Stimulated activated CD8-positive, alpha-beta memory T cell treated with anti-CD3 and anti-CD28 coated beads, Interleukin-4, amount 100 ng/mL, for 1 hour (primary cell): ENCODE results near the gene TSLP.

Experiments
- DNase-seq, 2 donors: peaks; one replicate each; pipeline ENCODE4 v3.0.0-alpha.2; 2020; ENCODE audit warnings: low read depth in 2 of 2, low spot score in 1 of 2

Gene TSLP

DNA sequence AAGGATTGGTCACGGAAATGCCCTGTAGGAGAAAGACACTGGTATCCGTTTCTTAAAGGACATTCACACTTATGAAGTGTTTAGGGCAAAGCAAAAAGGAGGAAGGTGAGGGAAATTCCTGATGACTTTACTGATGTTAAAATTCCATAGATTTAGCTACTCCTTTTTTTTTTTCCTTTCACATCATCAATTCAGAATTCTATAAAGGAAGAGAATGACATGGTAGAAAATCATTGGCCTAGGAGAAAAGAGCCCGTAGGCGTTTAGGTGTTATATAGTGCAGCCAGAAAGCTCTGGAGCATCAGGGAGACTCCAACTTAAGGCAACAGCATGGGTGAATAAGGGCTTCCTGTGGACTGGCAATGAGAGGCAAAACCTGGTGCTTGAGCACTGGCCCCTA is at the start of gene TSLP:
Gene TSLP (plus strand): TSS at position 301 of the 400 bp plus-strand sequence. CDS start 178 bp downstream, outside the sequence.
- no peak for DNase-seq

GRCh38 chr5:111022301-111022700 is 49.2 kb upstream of the TSLP start:
- DNase-seq = no peak

GRCh38 chr5:111028865-111029264 is 42.6 kb upstream of the TSLP start:
- no peak for DNase-seq

DNA sequence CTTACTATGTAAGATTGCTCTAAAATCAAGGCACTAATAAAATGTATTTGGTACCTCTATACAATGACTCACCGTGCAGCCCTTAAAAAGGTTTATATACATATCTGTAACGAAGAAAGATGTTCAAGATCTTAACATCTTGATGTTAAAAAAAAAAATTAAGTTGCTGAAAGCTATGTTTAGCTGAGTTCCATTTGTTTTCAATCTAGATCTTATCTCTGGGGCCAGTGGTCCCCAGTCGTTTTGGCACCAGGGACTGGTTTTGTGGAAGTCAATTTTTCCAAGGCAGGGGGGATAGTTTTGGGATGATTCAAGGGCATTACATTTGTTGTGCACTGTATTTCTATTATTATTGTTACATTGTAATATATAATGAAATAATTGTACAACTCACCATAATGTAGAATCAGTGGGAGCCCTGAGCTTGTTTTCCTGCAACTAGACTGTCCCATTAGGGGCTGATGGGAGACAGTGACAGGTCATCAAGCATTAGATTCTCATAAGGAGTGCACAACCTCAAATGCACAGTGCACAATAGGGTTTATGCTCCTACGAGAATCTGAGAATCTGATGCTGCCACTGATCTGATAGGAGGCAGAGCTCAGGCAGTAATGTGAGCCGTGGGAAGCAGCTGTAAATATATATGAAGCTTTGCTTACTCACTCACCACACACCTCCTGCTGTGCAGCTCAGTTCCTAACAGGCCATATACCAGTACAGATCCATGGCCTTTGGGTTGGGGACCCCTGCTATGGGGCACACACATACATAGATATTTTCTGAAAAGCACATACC is 27.6 kb upstream of the TSLP start:
- DNase-seq = no peak

DNA sequence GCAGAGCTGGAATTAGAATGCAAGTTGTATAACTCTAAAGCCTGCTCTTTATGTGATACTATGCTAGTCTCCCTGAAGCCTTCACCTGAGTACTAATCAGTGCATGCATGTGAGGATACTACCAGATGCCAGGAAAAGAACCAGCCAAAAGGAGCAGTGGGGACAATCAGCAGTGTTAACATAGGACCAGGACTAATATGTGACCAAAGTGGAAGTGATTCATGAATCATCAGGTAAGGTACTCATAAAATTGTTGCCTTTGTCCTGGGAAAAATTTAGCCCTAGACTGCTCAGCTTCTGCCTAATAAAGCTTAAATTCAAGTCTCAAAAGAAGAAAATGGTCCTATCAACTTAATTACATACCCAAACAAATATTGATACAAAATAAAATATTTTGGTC is 13.4 kb upstream of the TSLP start:
- no peak for DNase-seq

DNA sequence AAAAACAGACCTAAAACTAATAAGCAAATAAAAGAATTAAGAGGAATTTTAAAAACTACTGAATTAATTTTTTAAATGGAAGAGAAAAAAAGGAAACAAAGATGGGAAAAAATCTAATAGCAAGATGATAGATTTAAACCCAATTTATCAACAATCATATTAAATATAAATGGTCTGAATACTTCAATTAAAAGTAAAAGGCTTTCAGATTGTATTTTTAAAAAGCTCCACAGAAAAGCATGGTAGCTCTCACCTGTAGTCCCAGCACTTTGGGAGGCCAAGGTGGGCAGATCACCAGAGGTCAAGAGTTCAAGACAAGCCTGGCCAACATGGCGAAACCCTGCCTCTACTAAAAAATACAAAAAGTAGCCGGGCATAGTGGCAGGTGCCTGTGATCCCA is 11.3 kb upstream of the TSLP start:
- DNase-seq = no peak

DNA sequence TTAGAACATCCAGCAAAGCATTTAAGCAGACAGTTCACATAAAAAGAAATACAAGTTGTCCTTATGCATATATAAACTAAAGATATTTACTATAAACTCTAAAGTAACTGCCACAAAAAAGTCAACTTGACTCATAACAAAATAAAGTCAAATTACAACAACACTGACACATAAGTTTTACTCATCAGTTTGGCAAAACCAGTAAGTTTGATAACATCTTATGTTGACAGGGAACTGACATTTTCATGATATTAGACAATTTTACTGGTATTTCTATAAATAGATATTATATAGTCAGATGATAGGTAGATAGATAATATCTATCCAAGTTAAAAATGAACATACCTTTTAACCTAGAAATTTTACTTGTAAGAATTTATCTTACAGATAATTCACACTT is 9.9 kb upstream of the TSLP start:
- DNase-seq = no peak

DNA sequence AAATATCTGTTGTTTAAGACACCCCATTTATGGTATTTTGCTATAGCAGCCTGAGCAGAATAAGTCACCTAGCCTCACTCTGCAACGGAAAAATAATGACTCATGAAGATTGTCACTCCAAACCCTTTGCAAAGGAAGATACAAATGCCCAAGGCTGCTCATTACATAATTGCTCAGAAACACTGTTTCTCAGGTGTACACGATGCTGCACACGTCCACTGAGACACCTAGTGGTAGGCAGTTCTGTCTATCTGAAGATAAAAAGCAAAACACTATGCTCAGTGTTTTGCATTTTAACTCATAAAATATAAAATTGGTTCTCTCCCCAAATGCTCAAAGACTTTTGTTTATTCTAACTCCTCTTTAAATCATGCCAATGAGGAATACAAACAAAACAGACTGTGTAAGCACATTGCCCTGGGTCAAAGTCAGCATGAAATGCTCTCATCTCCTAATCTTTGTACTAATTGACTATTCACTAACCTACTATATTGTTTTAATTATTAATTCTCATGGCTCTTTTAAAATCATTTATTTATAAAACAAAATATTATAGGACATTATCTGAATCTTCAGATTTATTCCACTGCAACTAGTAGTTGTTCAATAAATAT is 7.7 kb upstream of the TSLP start:
- DNase-seq = no peak

DNA sequence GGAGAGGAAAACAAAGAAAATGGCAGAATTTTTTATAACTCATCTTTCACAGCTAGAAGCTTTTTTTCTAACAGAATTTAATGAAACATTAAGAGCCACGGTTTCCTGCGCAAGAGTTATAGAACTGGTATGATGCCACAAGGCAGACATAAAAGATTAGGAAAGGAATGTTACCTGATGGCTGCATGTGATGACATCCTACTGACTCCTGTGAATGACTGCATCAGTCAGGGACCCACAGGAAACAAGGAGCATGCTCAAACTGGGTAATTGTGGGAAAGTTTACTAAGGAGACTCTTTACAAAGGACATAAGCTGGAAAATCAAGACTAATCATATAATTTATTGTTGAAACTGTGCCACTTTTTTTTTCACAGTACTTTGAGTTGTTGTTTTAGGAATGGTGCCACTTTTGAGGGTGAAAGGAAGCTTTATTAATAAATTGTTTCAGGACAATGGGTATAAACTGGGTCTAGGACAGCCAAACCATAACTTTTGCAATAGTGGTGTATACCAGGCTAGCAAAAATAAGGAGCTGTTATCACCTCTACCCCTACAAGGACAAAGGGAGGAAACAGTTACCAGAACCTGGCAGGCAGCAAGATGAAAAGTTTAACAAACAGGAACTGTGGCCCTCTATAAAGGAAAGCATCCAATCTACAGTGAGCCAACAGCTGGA is 5.1 kb upstream of the TSLP start:
- DNase-seq = no peak

- DNase-seq = no peak
Observed at GRCh38 chr5:111068213-111068612, 3.3 kb upstream of the TSLP start.

- no peak for DNase-seq
Observed at GRCh38 chr5:111069839-111070238, 1.7 kb upstream of the TSLP start.

DNA sequence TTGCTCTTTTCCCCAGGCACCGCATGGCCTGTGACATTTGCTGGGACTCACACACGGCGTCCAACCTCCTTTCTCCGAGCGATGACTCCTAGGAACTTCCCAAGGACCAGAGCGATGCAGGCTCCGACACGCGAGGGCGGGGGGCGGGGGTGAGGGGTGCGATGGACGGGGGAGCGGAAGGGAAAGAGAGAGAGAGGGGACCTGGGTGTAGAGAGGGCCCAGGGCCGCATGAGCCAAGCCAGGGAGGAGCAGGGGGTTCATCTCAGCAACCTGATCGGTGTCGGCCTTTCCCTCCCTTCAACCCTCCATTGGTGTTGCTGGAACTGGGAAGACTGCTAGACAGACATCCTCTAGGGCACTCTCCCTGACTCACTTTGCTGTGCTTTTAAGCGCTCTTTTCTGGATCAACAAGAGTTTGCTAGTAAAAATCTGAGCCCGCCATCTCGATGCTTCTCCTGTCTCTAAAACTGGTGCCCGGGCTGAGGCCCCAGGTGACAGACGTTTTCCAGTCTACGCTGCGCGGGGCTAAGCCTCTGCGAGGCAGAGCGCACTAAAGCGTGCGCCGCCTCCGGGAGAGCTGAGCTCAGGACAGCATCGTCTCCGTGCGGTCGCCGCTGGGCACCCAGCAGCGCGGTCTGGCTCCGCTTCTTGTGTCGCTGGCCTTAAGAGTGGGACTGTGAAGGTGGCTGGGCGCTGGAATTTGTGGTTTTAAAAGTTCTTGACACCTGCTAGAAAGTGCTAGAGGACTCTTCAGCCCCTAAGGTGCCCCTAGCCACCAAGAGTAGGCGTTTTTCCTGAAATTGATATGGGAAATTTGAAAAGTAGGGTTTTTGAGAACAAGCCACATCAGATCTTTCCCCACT is 1.0 kb upstream of the TSLP start:
- DNase-seq = no peak

GRCh38 chr5:111072949-111073682 is 1.6 kb downstream of the TSLP start:
- DNase-seq = peak in 1 of 2 donors; percentile 24

DNA sequence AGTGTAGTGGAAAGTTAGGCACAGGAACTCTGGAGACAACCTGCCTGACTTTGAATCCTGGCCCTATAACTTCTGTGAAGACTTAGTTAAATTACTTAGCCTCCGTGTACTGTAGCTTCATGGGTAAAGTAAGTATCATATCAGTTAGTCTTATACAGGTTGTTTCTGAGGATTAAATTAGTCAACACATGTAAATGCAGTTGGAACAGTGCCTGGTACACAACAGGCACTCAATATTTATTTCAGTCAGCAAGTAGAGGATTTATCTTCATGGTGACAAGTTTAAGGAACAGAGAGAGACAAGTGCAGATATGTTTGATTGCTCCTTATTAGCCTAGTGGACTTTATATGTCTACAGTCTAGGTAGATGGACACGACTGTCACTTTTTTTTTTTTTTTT is 2.7 kb downstream of the TSLP start:
- no peak for DNase-seq

GRCh38 chr5:111075520-111075919 is 4.0 kb downstream of the TSLP start:
- no peak for DNase-seq

GRCh38 chr5:111076091-111076490 is 4.6 kb downstream of the TSLP start:
- DNase-seq = no peak

DNA sequence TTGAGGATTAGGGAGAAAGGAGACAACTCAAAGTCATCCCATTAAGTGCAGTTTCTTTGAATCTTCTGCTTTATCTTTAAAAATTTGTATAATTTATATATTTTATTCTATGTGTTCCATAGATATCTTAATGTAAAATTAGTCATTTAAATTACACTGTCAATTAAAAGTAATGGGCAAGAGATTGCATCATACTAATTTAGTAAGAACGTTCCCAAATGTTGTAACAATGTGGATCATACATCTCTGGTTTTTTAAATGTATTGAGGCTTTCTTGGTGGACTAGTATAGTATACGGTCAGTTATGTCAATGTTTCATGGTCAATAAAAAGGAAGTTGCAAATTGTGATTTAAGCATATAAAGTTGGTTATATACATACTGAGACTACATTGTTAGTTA is 6.2 kb downstream of the TSLP start:
- no peak for DNase-seq

GRCh38 chr5:111079846-111080245 is 8.3 kb downstream of the TSLP start:
- DNase-seq = no peak

DNA sequence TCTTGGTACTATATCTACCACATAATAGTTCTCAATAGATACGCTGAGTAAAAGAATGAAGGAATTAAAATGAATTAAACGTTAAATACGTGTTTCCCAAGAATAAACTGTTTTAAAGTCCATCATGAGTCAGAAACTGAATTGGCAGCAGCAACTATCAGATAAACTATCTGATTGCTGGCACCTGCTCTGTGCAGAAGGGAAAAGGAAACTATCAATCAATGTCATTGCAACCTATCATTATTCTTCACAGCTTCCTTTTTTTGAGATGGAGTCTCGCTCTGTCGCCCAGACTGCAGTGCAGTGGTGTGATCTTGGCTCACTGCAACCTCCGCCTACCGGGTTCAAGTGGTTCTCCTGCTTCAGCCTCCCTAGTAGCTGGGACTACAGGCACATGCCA is 11.8 kb downstream of the TSLP start:
- DNase-seq = no peak

DNA sequence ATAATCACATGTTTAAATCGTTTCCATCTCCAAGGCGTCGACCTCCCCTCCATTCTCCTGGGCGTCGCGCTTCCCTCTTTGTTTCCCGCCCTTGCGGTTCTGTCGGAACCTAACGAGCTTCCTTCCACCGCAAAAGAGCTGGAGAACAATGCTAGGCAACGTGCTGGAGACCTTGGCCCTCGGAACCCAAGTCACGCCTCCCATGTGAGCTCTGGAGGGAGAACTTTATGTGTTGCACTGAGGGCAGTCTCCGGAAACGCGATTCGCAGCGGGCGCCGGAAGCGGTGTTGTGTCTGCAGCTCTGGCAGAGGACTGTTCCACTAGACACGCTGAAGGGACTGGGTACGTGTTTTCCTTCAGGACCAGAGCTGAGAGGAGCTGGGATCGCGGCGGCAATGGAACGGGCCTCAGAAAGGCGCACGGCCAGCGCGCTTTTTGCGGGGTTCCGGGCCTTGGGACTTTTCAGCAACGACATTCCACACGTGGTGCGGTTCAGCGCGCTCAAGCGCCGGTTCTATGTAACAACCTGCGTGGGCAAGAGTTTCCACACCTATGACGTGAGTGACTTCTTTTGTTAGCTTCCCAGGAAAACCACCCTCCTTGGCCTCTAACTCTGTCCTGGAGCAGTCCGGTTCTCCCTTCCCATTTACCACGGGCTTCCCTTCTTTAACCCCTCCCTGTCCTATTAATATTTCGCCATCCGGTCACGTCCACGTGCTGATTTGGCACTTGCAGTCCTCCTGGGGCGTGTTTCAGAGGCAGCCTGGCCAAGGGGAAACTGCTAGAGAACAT is 20.7 kb downstream of the TSLP start, which contains the start of gene WDR36:
Gene WDR36 (plus strand): TSS at position 287 of the 792 bp plus-strand sequence. CDS start 109 bp downstream, at position 396.
- peak; percentile 75 to 76 for DNase-seq
